DMS153 treated with DMSO at 0.1 percent for 48 hours (cell line): ENCODE results near the gene NSFL1C.

Experiments
- DNase-seq: peaks from one replicate; lab custom pipeline; 2025; ENCODE audit not compliant: unreplicated experiment; lab: John Stamatoyannopoulos, UW

The NSFL1C gene

DNA sequence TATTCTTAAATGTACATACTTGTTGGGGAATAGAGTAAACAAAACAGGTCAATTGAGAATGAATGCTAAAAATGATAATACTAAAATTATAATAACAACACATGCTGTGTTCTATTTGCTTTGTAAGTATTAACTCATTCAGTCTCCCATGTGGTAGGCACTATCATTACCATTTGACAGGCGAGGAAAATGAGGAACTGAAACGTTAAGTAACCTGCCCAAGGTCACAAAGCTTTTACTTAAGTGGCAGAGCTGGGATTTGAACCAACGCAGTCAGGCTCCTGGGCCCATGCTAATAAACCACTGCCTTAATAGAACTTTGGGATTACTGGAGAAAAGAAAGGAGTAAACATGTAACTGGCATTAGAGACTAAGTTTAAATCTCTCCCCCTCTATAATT, 3.8 kb downstream of the NSFL1C start:
- DNase-seq: no peak

DNA sequence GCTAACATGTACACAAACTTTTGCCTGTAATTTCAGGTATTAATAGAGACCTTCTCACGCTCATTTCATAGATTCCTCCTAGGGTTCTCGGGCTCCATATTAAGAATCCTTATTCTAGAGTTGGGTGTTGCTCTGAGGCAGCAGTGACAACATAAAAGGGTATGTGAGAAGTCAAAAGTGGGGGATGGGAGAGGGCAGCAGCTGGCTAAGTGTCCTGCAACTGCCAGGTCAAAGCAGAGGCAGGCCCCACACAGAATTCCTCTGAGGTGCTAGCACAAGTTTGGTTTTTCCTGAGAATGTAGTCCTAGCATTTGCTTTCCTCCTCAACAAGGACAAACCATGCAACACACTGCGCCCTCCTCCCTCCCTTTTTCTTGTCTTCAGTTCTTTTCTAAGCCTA, 4.6 kb downstream of the NSFL1C start:
- no peak for DNase-seq

DNA sequence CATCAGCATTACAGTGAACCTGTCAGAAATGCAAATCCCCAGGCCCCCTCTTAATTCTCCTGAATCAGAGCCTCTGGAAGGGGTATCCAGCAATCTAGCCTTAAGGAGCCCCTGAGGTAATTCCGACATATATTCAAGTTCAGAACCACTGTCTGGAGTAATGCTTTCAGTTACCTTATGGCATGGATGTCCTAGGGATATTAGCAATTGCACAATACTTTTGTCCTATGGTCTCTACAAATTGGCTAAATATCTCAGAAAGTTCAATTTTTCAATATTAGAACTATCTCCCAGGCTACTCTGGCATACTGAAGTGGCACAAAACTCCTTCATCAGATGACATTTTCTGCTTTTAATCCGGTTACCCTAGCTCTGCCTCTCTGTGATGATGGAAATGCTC, 6.4 kb downstream of the NSFL1C start:
- DNase-seq: no peak

GRCh38 chr20:1457992-1458391, 8.7 kb downstream of the NSFL1C start:
- no peak for DNase-seq

DNA sequence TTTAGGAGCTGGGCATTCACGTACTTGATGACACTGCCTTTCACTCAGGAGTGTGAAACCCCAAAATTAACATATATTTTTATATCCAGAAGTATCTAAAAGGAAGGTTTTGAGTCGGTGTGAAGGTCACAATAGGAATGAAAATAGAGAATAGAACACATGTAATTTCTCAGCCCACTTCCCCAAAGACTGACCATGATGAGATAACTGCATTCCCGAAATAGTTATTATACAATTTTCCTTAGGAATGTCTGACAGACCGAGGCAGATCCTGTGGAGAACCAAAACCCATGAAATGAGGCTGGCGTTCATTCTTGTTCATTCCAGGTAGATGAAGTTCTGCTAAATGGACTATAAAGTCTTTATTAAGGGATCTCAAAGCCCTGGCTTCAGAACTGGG, 10.3 kb downstream of the NSFL1C start:
- DNase-seq: no peak

DNA sequence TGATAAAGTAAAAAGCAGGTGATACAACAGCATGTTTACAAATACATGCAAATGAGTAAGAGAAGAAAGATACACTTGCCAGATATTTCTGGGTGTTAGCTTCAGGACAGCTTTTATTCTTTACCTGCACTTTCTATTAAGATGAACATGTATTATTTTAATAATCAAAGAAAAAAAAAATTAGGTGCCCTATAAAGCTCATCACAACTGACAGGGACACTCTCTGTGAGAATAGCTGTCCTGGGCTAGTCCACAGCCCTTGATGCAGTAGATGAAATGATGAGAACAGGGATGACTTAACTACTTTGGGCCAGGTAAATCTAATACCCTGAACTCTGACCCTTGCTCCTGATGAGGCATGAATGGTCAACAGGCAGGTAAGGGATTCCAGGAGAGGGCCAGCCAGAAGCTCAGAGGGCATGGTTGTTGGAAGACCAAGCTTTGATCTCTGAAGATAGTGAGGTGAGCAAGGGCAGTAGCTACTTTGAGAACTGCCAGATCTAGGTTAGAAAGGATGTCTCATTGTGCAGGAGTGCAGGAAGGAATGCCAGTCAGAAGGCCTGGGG, 15.6 kb downstream of the NSFL1C start:
- no peak for DNase-seq

GRCh38 chr20:1449370-1449769, 17.3 kb downstream of the NSFL1C start:
- DNase-seq: no peak

DNA sequence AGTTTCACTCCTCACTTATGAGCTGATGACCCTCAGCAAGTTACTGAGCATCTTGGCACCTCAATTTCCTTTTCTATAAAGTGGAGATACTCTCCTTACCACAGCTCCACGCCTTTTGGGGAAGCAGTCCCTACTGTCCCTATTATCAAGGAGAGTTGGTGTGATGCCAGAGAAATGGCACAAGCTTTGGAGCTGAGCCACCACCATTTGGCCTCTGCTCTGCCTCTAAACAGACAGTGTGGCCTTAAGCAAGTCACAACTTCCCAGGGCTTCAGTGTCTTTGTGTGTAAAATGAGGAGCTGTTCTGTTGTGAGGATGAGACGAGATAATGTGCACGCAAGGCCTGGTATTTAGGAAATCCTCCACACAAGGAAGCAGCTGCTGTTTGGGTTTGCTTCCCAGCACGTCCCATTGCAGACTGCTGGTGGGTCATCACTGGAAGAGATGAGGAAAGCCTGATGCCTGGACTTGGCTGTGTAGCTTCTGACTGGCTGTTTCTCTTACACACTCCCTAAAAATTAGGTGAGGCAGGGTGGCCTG, 18.5 kb downstream of the NSFL1C start:
- DNase-seq: no peak

DNA sequence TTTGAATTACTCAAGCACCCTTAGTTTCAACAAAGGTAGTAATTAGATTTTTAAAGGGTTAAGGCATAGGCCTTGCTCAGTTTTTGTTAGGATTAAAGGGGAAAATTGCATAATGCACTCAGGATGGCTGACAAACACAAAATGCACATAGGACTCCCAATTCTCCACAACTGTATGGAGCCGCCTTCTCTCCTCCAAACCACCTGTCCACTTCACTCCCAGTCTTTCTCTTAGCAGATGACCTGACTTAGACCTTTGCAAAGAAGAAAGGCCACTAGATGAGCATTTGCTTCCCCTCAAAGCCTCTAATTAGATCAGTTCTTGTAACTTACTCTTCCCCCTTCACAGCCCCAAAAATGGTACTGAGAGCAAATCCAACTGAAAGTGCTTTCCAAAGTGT, 20.1 kb downstream of the NSFL1C start:
- no peak for DNase-seq

- DNase-seq: no peak
Observed at GRCh38 chr20:1443085-1443484, 23.6 kb downstream of the NSFL1C start.

- no peak for DNase-seq
Observed at GRCh38 chr20:1442304-1442703, 24.3 kb downstream of the NSFL1C start.

DNA sequence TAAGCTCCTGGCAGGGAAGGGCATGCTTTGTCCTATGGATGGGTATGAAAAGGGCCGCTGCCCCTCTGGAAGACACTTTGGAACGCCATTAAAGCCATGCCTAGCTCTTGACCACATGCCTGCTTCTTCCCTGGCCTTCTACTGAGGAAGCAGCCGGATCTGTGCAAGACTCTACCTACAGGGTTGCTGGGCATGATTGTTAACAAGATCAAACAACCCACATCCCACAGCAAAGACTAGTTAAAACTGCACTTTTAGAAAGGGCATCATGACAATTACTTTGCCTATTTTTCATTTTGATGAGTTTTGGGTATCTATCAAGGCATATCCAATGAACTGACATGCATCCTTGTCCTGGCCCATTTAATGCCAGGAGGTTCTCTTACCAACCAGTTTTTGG, 25.5 kb downstream of the NSFL1C start:
- no peak for DNase-seq

DNA sequence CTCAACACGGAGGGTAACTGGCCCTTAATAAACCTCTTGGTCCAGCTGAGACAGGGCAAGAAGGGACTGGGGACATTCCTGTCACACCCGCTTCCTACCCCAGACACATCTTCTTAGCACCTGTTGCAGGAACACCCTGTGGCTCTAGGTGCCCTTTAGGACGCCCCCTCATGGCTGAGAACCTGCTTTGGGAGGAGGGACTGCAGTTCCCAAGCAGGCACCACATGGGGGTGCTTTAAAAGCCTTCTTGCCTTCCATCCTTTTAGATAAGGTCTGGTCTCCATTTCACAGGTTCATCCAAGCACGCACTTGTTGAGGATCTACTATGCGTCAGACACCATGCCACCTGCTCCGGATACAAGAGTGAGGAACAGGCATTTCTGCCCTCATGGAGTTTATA, 26.6 kb downstream of the NSFL1C start:
- DNase-seq: no peak

DNA sequence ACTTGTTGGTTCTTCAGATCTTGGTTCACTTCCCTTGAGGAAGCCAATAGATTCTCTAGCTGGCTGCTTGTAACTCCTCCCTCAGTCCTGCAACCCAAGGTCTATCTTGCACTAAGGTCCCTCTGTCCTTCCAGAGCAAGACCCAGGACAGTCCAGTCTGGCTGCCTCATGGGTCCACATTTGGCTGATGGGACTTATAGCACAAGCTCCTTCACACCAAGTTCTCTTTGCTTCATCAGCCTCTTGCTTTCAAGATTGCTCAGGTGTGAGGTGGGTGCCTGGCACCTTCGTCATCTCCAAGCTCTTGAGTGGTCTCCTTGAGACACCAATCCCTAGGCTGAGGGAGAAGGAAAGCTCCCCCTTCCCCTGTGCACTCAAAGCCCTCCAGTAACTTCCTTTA, 28.3 kb downstream of the NSFL1C start:
- DNase-seq: no peak

DNA sequence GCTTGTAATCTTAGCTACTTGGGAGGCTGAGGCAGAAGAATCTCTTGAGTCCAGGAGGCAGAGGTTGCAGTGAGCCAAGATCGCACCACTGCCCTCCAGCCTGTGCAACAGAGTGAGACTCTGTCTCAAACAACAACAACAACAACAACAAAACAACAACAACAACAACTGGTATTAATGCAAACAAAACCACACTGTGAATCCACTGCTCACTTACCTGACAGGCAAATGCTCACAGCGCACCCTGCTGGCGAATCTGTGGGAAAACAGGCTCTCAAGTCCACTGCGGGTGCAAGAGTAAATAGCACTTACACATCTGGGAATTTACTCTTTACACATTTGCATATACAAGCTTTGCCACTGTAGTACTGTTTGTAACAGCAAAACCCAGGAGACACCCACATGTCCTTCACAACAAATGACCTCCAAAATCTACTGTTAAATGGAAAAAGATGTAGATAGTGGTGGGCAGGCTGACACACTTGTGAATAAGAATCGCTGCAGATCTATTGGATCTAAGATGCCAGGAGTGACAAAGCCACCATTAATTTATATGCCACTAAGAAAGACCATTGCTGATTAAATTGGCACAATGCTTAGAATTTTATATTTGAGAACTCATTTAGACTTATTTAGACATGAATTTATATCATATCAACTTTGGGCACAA, 29.3 kb downstream of the NSFL1C start:
- peak; percentile 60 for DNase-seq

DNA sequence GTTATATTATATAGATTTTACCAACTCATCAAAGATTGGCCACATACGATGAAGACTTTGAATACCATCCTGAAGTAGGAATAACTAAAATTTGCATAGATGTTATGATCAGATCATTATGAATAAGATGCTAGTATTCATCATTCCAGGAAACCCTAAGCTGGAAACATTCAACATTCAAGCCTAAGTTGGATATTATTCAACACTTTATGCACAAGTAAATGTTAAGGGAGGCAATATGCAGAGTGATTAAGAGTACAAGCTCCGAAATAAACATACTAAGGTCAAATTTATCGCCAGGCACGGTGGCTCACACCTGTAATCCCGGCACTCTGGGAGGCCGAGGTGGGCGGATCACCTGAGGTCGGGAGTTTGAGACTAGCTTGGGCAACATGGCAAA, 30.4 kb downstream of the NSFL1C start:
- DNase-seq: no peak

DNA sequence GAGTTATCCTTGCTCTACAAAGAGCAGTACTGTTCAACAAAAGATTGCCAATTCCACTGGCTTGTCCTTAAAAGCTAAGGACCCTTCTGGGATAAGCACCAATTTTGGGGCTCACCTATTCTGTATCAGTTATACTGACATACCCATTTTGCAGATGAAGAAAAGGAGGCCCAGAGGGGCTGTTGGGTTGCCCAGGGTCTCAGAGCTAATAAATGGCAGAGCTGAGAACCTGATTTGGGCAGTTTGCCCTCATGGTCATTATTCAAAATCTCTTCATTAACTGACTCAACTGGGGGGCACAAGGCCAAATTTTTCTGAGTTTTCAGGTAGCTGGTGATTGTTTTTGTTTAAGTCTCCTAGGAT, 31.3 kb downstream of the NSFL1C start:
- no peak for DNase-seq

- DNase-seq: no peak
Observed at GRCh38 chr20:1434571-1435336, 31.9 kb downstream of the NSFL1C start.

GRCh38 chr20:1431158-1431557, 35.5 kb downstream of the NSFL1C start:
- DNase-seq: no peak

DNA sequence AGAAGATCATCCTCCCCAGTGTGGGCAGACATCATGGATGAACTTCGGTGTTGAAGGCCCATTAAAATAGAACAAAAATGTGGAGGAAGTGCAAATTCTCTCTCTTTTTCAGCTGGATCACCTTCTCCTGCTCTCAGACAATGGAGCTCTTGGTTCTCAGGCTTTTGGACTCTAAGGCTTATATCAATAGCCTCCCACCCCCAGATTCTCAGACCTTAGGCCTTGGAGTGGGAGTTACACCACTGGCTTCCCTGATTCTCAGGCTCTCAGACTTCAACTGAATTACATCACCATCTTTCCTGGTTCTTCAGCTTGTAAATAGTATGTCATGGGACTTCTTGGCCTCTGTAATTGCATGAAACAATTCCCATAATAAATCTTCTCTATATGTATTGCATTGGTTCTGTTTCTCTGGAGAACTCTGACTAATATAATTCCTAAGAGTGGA, 36.6 kb downstream of the NSFL1C start:
- DNase-seq: no peak

DNA sequence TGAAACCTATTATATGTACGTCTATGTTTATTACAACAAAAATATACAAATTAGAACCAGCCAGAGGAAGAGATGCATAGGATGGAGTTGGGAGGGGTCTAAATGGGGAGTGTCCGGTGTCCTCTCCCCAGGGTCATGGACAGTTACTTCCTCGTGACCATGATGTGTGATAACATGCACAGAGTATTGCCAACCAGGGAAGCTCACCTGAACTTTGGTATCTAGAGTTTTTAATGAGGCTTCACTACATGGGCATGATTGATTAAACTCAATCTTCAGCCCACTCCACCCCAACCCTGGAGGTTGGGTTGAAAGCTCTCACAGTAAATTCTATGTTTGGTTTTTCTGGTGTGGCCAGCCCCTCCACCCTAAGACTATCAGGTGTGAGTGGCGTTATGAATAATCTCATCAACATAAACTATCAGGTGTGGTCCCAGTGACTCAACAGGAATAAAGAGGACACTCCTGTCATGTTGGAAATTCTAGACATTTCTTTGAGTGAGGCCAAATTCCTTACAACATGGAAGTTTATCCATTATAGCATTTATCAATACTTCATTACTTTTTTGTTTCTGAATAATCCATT, 37.4 kb downstream of the NSFL1C start:
- no peak for DNase-seq
